NCI-H226 (cell line): ENCODE results near the gene CDH23.

Experiments used
- DNase-seq: peaks from one replicate; pipeline ENCODE4 v3.0.0-alpha.2; 2015

CDH23 gene

GRCh38 chr10:71697938-71698709 is 301.4 kb downstream of the CDH23 start:
- no peak for DNase-seq

GRCh38 chr10:71698737-71699136 is 302.0 kb downstream of the CDH23 start:
- DNase-seq: no peak

GRCh38 chr10:71700731-71701368 is 304.1 kb downstream of the CDH23 start:
- DNase-seq: no peak

- no peak for DNase-seq
These were observed 304.9 kb downstream of the CDH23 start for GRCh38 chr10:71701496-71702132.

GRCh38 chr10:71703577-71703976 is 306.9 kb downstream of the CDH23 start:
- no peak for DNase-seq

GRCh38 chr10:71704816-71705215 is 308.1 kb downstream of the CDH23 start:
- no peak for DNase-seq

- no peak for DNase-seq
These were observed 308.9 kb downstream of the CDH23 start for GRCh38 chr10:71705582-71705981.

GRCh38 chr10:71706216-71707121 is 309.7 kb downstream of the CDH23 start:
- DNase-seq: no peak

GRCh38 chr10:71707240-71707789 is 310.6 kb downstream of the CDH23 start:
- DNase-seq: no peak

- no peak for DNase-seq
These were observed 311.6 kb downstream of the CDH23 start for GRCh38 chr10:71708301-71708703.

- DNase-seq: no peak
These were observed 312.5 kb downstream of the CDH23 start for GRCh38 chr10:71708897-71709882.

GRCh38 chr10:71710519-71710918 is 313.8 kb downstream of the CDH23 start:
- DNase-seq: no peak

- DNase-seq: no peak
These were observed 314.4 kb downstream of the CDH23 start for GRCh38 chr10:71711052-71711623.

- no peak for DNase-seq
These were observed 315.4 kb downstream of the CDH23 start for GRCh38 chr10:71712170-71712569.

GRCh38 chr10:71712572-71713134 is 315.9 kb downstream of the CDH23 start:
- no peak for DNase-seq

- peak; percentile 97 for DNase-seq
These were observed 316.7 kb downstream of the CDH23 start for GRCh38 chr10:71713135-71714030.

- DNase-seq: no peak
These were observed 317.3 kb downstream of the CDH23 start for GRCh38 chr10:71714031-71714410.

- no peak for DNase-seq
These were observed 317.9 kb downstream of the CDH23 start for GRCh38 chr10:71714592-71714991.

- DNase-seq: no peak
These were observed 318.3 kb downstream of the CDH23 start for GRCh38 chr10:71715026-71715425.

- no peak for DNase-seq
These were observed 319.1 kb downstream of the CDH23 start for GRCh38 chr10:71715860-71716259.
